Hepatocyte (in vitro differentiated cells): ENCODE results near the gene SMIM44.

Experiments used
- CTCF ChIP-seq: fragments of 200-600 bp; sonication (generic); IDR thresholded peaks from 2 replicates; pipeline ENCODE4 v1.5.1; 2016; ENCODE audit warnings: antibody characterized with exemption, mild to moderate bottlenecking; ENCODE audit not compliant: poor library complexity
- EZH2 ChIP-seq: fragments of 200-600 bp; sonication (generic); IDR thresholded peaks from 2 replicates; pipeline ENCODE4 v1.6.1; 2016; ENCODE audit warnings: antibody characterized with exemption, mild to moderate bottlenecking, borderline replicate concordance

GRCh38 chr19:3471954-3472655, 11.1 kb downstream of the SMIM44 start:
- TF ChIP-seq CTCF (peak; percentile 64), EZH2 (no peak)
